Calu3 (cell line): Measurements from ENCODE around the gene MED12. TPM values are rescaled to one million over a fixed set of nuclear protein-coding genes. Genes with fewer than 3 reads are reported as not detected.

Experiments
- BruUV-seq: library from RNA; stranded (reverse); fragments of 400-500 nt; replicated peaks from 2 replicates; lab custom pipeline; 2021; lab: Mats Ljungman, UMichigan
- CTCF ChIA-PET: fragments of 300-600 bp; sonication (Branson Sonifier 250); formaldehyde crosslinking; loops from one replicate; lab custom pipeline; 2022; ENCODE audit warnings: antibody characterized with exemption; lab: Charles Lee
- DNase-seq: peaks from one replicate; pipeline ENCODE4 v3.0.0; 2022
- H3K27ac Mint-ChIP-seq: one replicate; pipeline ENCODE4 v1.8.0; 2022; ENCODE audit warnings: mixed read lengths; ENCODE audit not compliant: unreplicated experiment
- H3K27me3 Mint-ChIP-seq: one replicate; pipeline ENCODE4 v1.8.0; 2022; ENCODE audit warnings: mixed read lengths; ENCODE audit not compliant: unreplicated experiment
- H3K36me3 Mint-ChIP-seq: one replicate; pipeline ENCODE4 v1.8.0; 2022; ENCODE audit warnings: mild to moderate bottlenecking, moderate library complexity, mixed read lengths; ENCODE audit not compliant: insufficient read depth, unreplicated experiment
- H3K4me1 Mint-ChIP-seq: one replicate; pipeline ENCODE4 v1.8.0; 2022; ENCODE audit warnings: mild to moderate bottlenecking, low read depth, mixed read lengths; ENCODE audit not compliant: unreplicated experiment
- H3K4me3 Mint-ChIP-seq: one replicate; pipeline ENCODE4 v1.8.0; 2022; ENCODE audit warnings: mild to moderate bottlenecking, low read depth, moderate library complexity, mixed read lengths; ENCODE audit not compliant: unreplicated experiment
- H3K9me3 Mint-ChIP-seq: one replicate; pipeline ENCODE4 v1.8.0; 2022; ENCODE audit warnings: low read depth, mixed read lengths; ENCODE audit not compliant: unreplicated experiment
- CTCF ChIP-seq: fragments of 200-600 bp; IDR thresholded peaks from one replicate; pipeline ENCODE4 v1.8.0; 2022; ENCODE audit warnings: antibody characterized with exemption; ENCODE audit not compliant: unreplicated experiment
- intact Hi-C: fragments of 100-400 bp; cut with micrococcal nuclease; formaldehyde crosslinking; loops from one replicate; pipeline ENCODE4 v1.10.0; 2022; ENCODE audit not compliant: unreplicated experiment
- total RNA-seq: library from RNA; stranded (reverse); gene quantifications from 2 replicates; pipeline ENCODE4 v1.2.3, GENCODE V29; 2022

MED12 gene
- total RNA-seq, 1 experiment from 2014 or later = 56.2 TPM

- H3K9me3 Mint-ChIP-seq = no peaks in the 10 kb centered on the region
- BruUV-seq = no TSS peak
- no peak overlapping the region for H3K4me3 Mint-ChIP-seq
- no peaks in the 10 kb centered on the region for H3K4me1 Mint-ChIP-seq
- no peak for DNase-seq
- H3K27me3 Mint-ChIP-seq = peaks cover 18% of the 10 kb centered on the region
- TF ChIP-seq CTCF = no peak
- intact Hi-C loops = no loop called here
- H3K27ac Mint-ChIP-seq = no peak overlapping the region
- H3K36me3 Mint-ChIP-seq = peaks cover 4% of the 10 kb centered on the region
- CTCF ChIA-PET = no interaction called here
Measured at GRCh38 chrX:71168134-71168533, 49.7 kb downstream of the MED12 start.

- intact Hi-C loops = no loop called here
- no peak for DNase-seq
- CTCF ChIA-PET = interaction anchor here (0.6 kb wide), 1 partner anchor 94 kb away, joined by 7 read pairs; no protein-coding TSS in a partner anchor
- BruUV-seq = no TSS peak
- peaks cover 18% of the 10 kb centered on the region for H3K27me3 Mint-ChIP-seq
- no peak overlapping the region for H3K27ac Mint-ChIP-seq
- TF ChIP-seq CTCF = no peak
- H3K4me3 Mint-ChIP-seq = no peak overlapping the region
- H3K4me1 Mint-ChIP-seq = no peaks in the 10 kb centered on the region
- H3K9me3 Mint-ChIP-seq = no peaks in the 10 kb centered on the region
- H3K36me3 Mint-ChIP-seq = peaks cover 4% of the 10 kb centered on the region
Measured at GRCh38 chrX:71169586-71169985, 51.2 kb downstream of the MED12 start.

- no peak for DNase-seq
- no TSS peak for BruUV-seq
- no peak overlapping the region for H3K27ac Mint-ChIP-seq
- intact Hi-C loops = loop anchor here (10.0 kb wide), 1 partner anchor 406 kb away; no protein-coding TSS in a partner anchor
- no peak overlapping the region for H3K4me3 Mint-ChIP-seq
- CTCF ChIA-PET = no interaction called here
- no peak for TF ChIP-seq CTCF
- peaks cover 21% of the 10 kb centered on the region for H3K27me3 Mint-ChIP-seq
- H3K9me3 Mint-ChIP-seq = no peaks in the 10 kb centered on the region
- H3K36me3 Mint-ChIP-seq = peaks cover 4% of the 10 kb centered on the region
- H3K4me1 Mint-ChIP-seq = no peaks in the 10 kb centered on the region
Measured at GRCh38 chrX:71170660-71171059, 52.3 kb downstream of the MED12 start.

- peaks cover 4% of the 10 kb centered on the region for H3K36me3 Mint-ChIP-seq
- H3K4me3 Mint-ChIP-seq = no peak overlapping the region
- CTCF ChIA-PET = no interaction called here
Measured at GRCh38 chrX:71171110-71171801, 52.9 kb downstream of the MED12 start.

More at GRCh38 chrX:71171110-71171801, 52.9 kb downstream of the MED12 start:
- H3K9me3 Mint-ChIP-seq = no peaks in the 10 kb centered on the region
- peaks cover 21% of the 10 kb centered on the region for H3K27me3 Mint-ChIP-seq
- no peak for DNase-seq
- H3K4me1 Mint-ChIP-seq = no peaks in the 10 kb centered on the region
- intact Hi-C loops = loop anchor here (10.0 kb wide), 1 partner anchor 406 kb away; no protein-coding TSS in a partner anchor
- no peak for TF ChIP-seq CTCF
- BruUV-seq = no TSS peak
- no peak overlapping the region for H3K27ac Mint-ChIP-seq
